SU-DHL-6 (cell line): Measurements from ENCODE around the gene FUT4.

ENCODE experiments used
- EZH2phosphoT487 ChIP-seq: fragments of 200-600 bp; sonication (generic), shearing (Covaris generic); conservative IDR thresholded peaks from 2 replicates; pipeline ENCODE4 v1.6.1; 2018; ENCODE audit warnings: mild to moderate bottlenecking, antibody characterized with exemption, low read length, moderate library complexity, mixed read lengths
- TF ChIP-seq, protein P1 (sequence below): fragments of 200-600 bp; sonication (generic); IDR thresholded peaks from one replicate; pipeline ENCODE4 v1.5.1; 2017; ENCODE audit warnings: antibody characterized with exemption, mild to moderate bottlenecking, low read length, moderate library complexity; ENCODE audit not compliant: insufficient read depth, poor library complexity, severe bottlenecking

DNA sequence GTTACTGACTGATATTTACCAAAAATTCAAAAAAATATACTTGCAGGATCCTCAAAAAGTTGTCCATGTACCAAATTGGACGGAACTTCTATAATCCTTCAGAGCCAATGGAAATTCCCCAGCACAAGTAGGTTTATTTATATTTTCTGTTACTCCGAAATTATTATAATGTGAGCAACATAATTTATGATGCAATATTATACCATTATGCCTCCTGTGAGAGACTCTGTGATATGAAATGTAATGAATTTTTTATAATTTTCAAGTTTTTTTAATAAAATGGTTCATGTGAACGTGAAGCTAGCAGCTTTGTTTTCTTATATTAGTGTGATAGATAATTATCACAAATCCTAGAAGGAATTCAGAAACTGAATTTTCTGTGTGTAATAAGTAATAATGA, 41.7 kb downstream of the FUT4 start:
- TF ChIP-seq, protein P1, sequence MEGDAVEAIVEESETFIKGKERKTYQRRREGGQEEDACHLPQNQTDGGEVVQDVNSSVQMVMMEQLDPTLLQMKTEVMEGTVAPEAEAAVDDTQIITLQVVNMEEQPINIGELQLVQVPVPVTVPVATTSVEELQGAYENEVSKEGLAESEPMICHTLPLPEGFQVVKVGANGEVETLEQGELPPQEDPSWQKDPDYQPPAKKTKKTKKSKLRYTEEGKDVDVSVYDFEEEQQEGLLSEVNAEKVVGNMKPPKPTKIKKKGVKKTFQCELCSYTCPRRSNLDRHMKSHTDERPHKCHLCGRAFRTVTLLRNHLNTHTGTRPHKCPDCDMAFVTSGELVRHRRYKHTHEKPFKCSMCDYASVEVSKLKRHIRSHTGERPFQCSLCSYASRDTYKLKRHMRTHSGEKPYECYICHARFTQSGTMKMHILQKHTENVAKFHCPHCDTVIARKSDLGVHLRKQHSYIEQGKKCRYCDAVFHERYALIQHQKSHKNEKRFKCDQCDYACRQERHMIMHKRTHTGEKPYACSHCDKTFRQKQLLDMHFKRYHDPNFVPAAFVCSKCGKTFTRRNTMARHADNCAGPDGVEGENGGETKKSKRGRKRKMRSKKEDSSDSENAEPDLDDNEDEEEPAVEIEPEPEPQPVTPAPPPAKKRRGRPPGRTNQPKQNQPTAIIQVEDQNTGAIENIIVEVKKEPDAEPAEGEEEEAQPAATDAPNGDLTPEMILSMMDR, result no peak
- TF ChIP-seq EZH2phosphoT487, result no peak
